Prostate gland (tissue), 2 donors: ENCODE results near the gene TAS1R1. TPM values are rescaled to one million over a fixed set of nuclear protein-coding genes. Genes with fewer than 3 reads are reported as not detected.

Experiments used
- DNase-seq: peaks from one replicate; pipeline ENCODE4 v3.0.0-alpha.2; 2019; ENCODE audit warnings: low spot score
- H3K27ac ChIP-seq, 2 donors: fragments of 200-600 bp; sonication (generic); 2 replicates each; pipeline ENCODE4 v1.5.1; 2017 to 2019
- H3K27me3 ChIP-seq: fragments of 200-600 bp; sonication (generic); replicated peaks from 2 replicates; pipeline ENCODE4 v1.5.1; 2019; ENCODE audit not compliant: insufficient read depth
- H3K36me3 ChIP-seq, 2 donors: fragments of 200-600 bp; sonication (generic); 1 replicate in 1 of 2; 2 replicates in 1 of 2; pipeline versions ENCODE4 v1.5.1 to v1.8.1; 2017 to 2019
- H3K4me1 ChIP-seq: fragments of 200-600 bp; sonication (generic); replicated peaks from 2 replicates; pipeline ENCODE4 v1.5.1; 2019
- H3K4me3 ChIP-seq, 2 donors: fragments of 200-600 bp; sonication (generic); 2 replicates each; pipeline ENCODE4 v1.5.1; 2017 to 2019
- H3K9me3 ChIP-seq: fragments of 200-600 bp; sonication (generic); 2 replicates; pipeline ENCODE4 v1.5.1; 2017
- POLR2A ChIP-seq: fragments of 450-650 bp; IDR thresholded peaks from one replicate; pipeline ENCODE4 v1.6.1; 2016; ENCODE audit warnings: antibody characterized with exemption, mild to moderate bottlenecking
- POLR2AphosphoS5 ChIP-seq: sonication (generic); formaldehyde crosslinking; IDR thresholded peaks from one replicate; pipeline ENCODE4 v1.6.1; 2017; ENCODE audit warnings: antibody characterized with exemption
- WGBS: methylation state at CpG from one replicate; pipeline ENCODE4 v1.1.5; 2018; 5-methylcytosine and 5-hydroxymethylcytosine counted together
- intact Hi-C: fragments of 100-400 bp; cut with DNase I; formaldehyde crosslinking; loops from one replicate; pipeline ENCODE4 v1.14.2; 2022
- total RNA-seq, 2 donors: library from RNA; depleted of rRNA; stranded (reverse); fragments of >200 nt; gene quantifications; one replicate each; pipeline ENCODE4 v1.1.0, GENCODE V29; 2016
- TF ChIP-seq, protein P1 (sequence below), 4 experiments: fragments of 200-600 bp in 2 of 4; fragments of 450-650 bp in 2 of 4; sonication (generic) in 2 of 4; IDR thresholded peaks; 1 replicate in 3 of 4; 2 replicates in 1 of 4; pipeline ENCODE4 v1.5.1; 2016 to 2019; ENCODE audit warnings: antibody characterized with exemption in 4 of 4, mild to moderate bottlenecking in 2 of 4, moderate library complexity in 2 of 4

Gene TAS1R1
- total RNA-seq, 2 donors from 2014 or later = 1.5 TPM; not detected in 1

- WGBS = 86% methylated on average over 4 of the region's 4 CpGs
- no peak overlapping the region for H3K27ac ChIP-seq
- TF ChIP-seq POLR2A (no peak), POLR2AphosphoS5 (no peak)
- TF ChIP-seq, protein P1, sequence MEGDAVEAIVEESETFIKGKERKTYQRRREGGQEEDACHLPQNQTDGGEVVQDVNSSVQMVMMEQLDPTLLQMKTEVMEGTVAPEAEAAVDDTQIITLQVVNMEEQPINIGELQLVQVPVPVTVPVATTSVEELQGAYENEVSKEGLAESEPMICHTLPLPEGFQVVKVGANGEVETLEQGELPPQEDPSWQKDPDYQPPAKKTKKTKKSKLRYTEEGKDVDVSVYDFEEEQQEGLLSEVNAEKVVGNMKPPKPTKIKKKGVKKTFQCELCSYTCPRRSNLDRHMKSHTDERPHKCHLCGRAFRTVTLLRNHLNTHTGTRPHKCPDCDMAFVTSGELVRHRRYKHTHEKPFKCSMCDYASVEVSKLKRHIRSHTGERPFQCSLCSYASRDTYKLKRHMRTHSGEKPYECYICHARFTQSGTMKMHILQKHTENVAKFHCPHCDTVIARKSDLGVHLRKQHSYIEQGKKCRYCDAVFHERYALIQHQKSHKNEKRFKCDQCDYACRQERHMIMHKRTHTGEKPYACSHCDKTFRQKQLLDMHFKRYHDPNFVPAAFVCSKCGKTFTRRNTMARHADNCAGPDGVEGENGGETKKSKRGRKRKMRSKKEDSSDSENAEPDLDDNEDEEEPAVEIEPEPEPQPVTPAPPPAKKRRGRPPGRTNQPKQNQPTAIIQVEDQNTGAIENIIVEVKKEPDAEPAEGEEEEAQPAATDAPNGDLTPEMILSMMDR (IDR thresholded peaks at IDR 0.05) = no peak
- no peak overlapping the region for H3K4me3 ChIP-seq
- H3K27me3 ChIP-seq = no peaks in the 10 kb centered on the region
- intact Hi-C loops = no loop called here
- peaks cover 7 to 8% of the 10 kb centered on the region in 2 donors for H3K36me3 ChIP-seq
- peaks cover 6% of the 10 kb centered on the region for H3K4me1 ChIP-seq
- no peaks in the 10 kb centered on the region for H3K9me3 ChIP-seq
- DNase-seq = no peak
Measured at GRCh38 chr1:6619045-6619444, 63.9 kb downstream of the TAS1R1 start.

GRCh38 chr1:6621429-6622391, 66.6 kb downstream of the TAS1R1 start:
- intact Hi-C loops = no loop called here

DNA sequence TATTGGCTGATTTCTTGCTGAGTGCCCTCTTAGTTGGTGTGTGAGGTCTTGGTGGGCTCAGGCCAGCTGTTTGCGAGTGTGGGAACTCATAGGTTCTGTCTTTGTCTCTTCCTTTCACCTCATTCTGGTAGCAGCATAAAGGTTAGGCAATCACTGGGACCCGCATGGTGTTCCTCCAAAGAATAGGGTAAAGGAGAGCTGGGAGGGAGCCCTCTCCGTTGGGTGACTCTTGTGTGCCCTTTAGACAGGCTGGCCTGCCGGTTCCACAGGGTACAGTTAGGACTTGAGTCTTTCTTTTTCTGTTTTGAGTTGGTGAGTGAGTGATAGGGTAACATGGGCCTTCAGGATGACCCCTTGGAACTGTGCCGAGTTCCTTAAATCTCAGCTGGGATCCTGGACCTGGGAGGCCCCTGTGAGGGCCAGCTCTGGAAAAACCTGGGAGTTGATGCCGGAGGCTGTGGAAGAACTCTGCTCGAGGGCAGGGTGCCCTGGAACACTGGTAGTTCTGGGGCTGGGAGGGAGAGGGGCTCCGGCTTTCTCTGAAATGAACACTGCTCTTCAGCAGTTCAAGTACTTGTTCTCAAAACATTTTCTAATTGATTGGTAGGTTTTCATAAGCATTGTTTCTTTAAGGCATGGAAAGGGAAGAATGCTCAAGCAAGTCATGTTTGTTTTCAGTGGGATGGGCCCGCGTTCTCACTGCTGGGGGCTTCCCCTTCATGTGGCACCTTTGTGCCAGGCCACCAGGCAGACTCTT, 67.5 kb downstream of the TAS1R1 start:
- 49% methylated on average over 10 of the region's 10 CpGs for WGBS
- intact Hi-C loops = no loop called here
- H3K27ac ChIP-seq = peak overlapping the region; percentile 89 to 92
- H3K9me3 ChIP-seq = no peaks in the 10 kb centered on the region
- no peaks in the 10 kb centered on the region for H3K27me3 ChIP-seq
- no peak for TF ChIP-seq POLR2A
- TF ChIP-seq, protein P1 (IDR thresholded peaks at IDR 0.05) = no peak
- TF ChIP-seq POLR2AphosphoS5 = no peak
- H3K36me3 ChIP-seq = peaks cover 7 to 8% of the 10 kb centered on the region in 2 donors
- H3K4me3 ChIP-seq = no peak overlapping the region
- peaks cover 6% of the 10 kb centered on the region for H3K4me1 ChIP-seq
- DNase-seq = no peak

More at GRCh38 chr1:6621429-6622391, 66.6 kb downstream of the TAS1R1 start:
- Histone ChIP-seq H3K4me3 (no peak overlapping the region), H3K9me3 (no peaks in the 10 kb centered on the region), H3K27ac (peak overlapping the region; percentile 89 to 92), H3K4me1 (peaks cover 6% of the 10 kb centered on the region), H3K36me3 (peaks cover 7 to 8% of the 10 kb centered on the region in 2 donors), H3K27me3 (no peaks in the 10 kb centered on the region)
- TF ChIP-seq POLR2A (no peak), POLR2AphosphoS5 (no peak)
- TF ChIP-seq, protein P1 (IDR thresholded peaks at IDR 0.05) = no peak
- WGBS = 82% methylated on average over 39 of the region's 41 CpGs
- DNase-seq = no peak

- H3K27me3 ChIP-seq = no peaks in the 10 kb centered on the region
- peaks cover 7 to 8% of the 10 kb centered on the region in 2 donors for H3K36me3 ChIP-seq
- peaks cover 6% of the 10 kb centered on the region for H3K4me1 ChIP-seq
- peak; percentile 61 for DNase-seq
- no peaks in the 10 kb centered on the region for H3K9me3 ChIP-seq
- TF ChIP-seq POLR2A = no peak
- TF ChIP-seq POLR2AphosphoS5 = peak; percentile 66
- peak overlapping the region; percentile 89 to 92 for H3K27ac ChIP-seq
- no peak overlapping the region for H3K4me3 ChIP-seq
- 25% methylated on average over 14 of the region's 14 CpGs for WGBS
- intact Hi-C loops = no loop called here
Measured at GRCh38 chr1:6623269-6623965, 68.3 kb downstream of the TAS1R1 start.
